SJSA1 (cell line): ENCODE data around the gene SMTN. TPM values are rescaled to one million over a fixed set of nuclear protein-coding genes. Genes with fewer than 3 reads are reported as not detected.
"Not testable (repeated sequence)": the region's sequence is repeated elsewhere in the genome, so short reads cannot be mapped to it uniquely, and the experiment has no call there.

Source experiments
- DNase-seq, 2 experiments: peaks; one replicate each; pipeline ENCODE4 v3.0.0-alpha.2; 2015 to 2020; ENCODE audit warnings: low spot score in 2 of 2, low read depth in 1 of 2
- H3K27ac ChIP-seq: fragments of 250-450 bp; sonication (Bioruptor Pico); 2 replicates; pipeline ENCODE4 v1.5.1; 2020; ENCODE audit warnings: mild to moderate bottlenecking, moderate library complexity
- H3K27me3 ChIP-seq: fragments of 250-450 bp; sonication (Bioruptor Pico); replicated peaks from 2 replicates; pipeline ENCODE4 v1.5.1; 2020; ENCODE audit warnings: mild to moderate bottlenecking, moderate library complexity
- H3K36me3 ChIP-seq: fragments of 250-450 bp; sonication (Bioruptor Pico); 2 replicates; pipeline ENCODE4 v1.5.1; 2020; ENCODE audit warnings: mild to moderate bottlenecking
- H3K4me1 ChIP-seq: fragments of 250-450 bp; sonication (Bioruptor Pico); replicated peaks from 2 replicates; pipeline ENCODE4 v1.6.1; 2021; ENCODE audit warnings: mild to moderate bottlenecking
- H3K4me3 ChIP-seq: fragments of 250-450 bp; sonication (Bioruptor Pico); 2 replicates; pipeline ENCODE4 v1.5.1; 2020; ENCODE audit warnings: mild to moderate bottlenecking
- H3K9me3 ChIP-seq: fragments of 250-450 bp; sonication (Bioruptor Pico); replicated peaks from 2 replicates; pipeline ENCODE4 v1.5.1; 2020; ENCODE audit warnings: mild to moderate bottlenecking
- total RNA-seq: library from RNA; depleted of rRNA; stranded (reverse); fragments of >200 nt; shearing (Covaris generic); gene quantifications from 2 replicates; pipeline ENCODE4 v1.2.3, GENCODE V29; 2014

SMTN gene
- total RNA-seq, 1 experiment from 2014 or later = 121 TPM

DNA sequence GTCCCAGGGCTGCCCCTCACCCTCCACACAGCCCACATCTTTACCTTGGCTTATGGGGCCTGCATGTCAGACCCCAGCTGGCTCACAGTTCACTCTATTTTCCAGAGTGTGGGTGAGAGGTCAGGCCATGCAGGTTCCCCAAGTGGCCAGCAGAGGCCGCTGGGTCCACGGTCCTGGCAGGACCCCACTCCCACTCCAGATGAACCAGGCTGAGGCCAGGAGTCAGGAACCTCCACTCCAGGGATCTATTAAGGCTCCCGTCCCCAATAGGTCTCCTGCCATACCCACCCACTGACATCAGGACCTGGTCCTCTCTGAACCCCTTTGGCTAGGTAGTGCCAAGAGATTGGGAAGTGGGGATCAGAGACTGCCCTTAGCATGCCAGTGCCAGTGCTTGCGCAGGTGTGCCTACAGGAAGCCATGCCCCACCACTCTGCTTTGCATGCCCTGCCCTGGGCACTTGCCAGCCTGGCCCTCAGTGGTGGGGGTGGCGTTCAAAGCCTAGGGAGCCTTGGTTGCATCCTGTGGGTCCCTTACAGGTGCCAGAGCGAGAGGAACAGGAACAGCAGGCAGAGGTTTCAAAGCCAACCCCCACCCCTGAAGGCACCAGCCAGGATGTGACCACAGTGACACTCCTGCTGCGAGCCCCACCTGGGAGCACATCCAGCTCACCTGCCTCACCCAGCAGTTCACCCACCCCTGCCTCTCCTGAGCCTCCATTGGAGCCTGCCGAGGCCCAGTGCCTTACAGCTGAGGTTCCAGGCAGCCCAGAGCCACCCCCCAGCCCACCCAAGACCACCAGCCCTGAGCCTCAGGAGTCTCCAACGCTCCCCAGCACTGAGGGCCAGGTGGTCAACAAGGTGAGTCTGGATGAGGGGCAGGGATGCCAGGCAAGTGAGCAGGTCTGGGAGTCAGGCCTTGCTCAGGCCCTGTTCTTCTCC, 8.3 kb downstream of the SMTN start:
- Histone ChIP-seq H3K36me3 (peaks cover 97% of the 10 kb centered on the region), H3K4me1 (peaks cover 1% of the 10 kb centered on the region), H3K27ac (no peak overlapping the region), H3K4me3 (no peak overlapping the region), H3K27me3 (no peaks in the 10 kb centered on the region), H3K9me3 (no peaks in the 10 kb centered on the region)
- peak in 1 of 2 experiments; percentile 50 for DNase-seq

- no peak for DNase-seq
- no peaks in the 10 kb centered on the region for H3K27me3 ChIP-seq
- no peaks in the 10 kb centered on the region for H3K4me1 ChIP-seq
- H3K4me3 ChIP-seq = no peak overlapping the region
- H3K9me3 ChIP-seq = no peaks in the 10 kb centered on the region
- H3K27ac ChIP-seq = no peak overlapping the region
- peaks cover 98% of the 10 kb centered on the region for H3K36me3 ChIP-seq
These were observed 9.3 kb downstream of the SMTN start for GRCh38 chr22:31090217-31091085.

DNA sequence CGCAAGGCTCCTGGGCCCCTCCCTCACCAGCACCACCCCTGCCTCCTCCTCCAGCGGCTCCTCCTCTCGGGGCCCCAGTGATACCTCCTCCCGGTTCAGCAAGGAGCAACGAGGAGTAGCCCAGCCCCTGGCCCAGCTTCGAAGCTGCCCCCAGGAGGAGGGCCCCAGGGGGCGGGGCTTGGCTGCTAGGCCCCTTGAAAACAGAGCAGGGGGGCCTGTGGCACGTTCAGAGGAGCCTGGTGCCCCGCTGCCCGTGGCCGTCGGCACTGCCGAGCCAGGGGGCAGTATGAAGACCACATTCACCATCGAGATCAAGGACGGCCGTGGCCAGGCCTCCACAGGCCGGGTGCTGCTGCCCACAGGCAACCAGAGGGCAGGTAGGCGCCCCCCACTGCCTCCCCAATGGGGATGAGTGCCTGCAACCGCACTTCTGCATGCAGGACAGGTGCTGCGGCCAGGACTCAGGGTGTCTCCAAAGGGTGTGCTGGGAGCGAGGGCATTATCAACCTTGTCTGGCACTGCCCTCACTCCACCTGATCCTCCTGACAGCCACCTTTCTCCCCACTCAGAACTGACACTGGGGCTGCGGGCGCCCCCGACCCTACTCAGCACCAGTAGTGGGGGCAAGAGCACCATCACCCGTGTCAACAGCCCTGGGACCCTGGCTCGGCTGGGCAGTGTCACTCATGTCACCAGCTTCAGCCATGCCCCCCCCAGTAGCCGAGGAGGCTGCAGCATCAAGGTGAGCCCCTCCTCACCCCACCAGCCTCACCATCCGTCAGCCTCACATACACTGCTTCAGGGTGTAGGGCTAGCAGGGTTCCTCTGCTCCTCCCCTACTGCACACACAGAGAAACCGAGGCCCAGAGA, 10.2 kb downstream of the SMTN start:
- H3K27me3 ChIP-seq = no peaks in the 10 kb centered on the region
- no peaks in the 10 kb centered on the region for H3K4me1 ChIP-seq
- H3K36me3 ChIP-seq = peaks cover 98% of the 10 kb centered on the region
- DNase-seq = peak in 1 of 2 experiments; percentile 42
- no peaks in the 10 kb centered on the region for H3K9me3 ChIP-seq
- no peak overlapping the region for H3K27ac ChIP-seq
- H3K4me3 ChIP-seq = no peak overlapping the region

DNA sequence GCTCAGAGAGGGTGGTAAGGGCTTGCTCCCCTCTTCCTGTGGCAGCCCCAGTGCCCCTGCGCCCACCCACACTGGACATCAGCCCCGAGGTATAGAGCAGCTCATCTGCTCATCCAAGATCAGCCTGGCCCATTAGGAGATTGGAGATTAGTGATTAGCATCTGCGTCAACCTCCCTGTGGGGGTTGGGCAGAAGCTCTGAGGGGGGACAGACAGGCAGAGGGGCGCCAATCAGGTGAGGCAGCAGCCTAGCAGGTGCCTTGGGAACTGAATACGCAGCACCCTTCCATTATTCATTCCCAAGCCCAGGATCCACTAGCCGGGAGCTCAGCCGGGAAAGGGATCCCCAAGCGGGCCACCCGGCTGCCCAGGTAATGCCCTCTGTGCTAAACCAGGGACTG, 11.0 kb downstream of the SMTN start:
- no peaks in the 10 kb centered on the region for H3K27me3 ChIP-seq
- no peaks in the 10 kb centered on the region for H3K9me3 ChIP-seq
- peaks cover 98% of the 10 kb centered on the region for H3K36me3 ChIP-seq
- peak in 1 of 2 experiments; percentile 39 for DNase-seq
- H3K4me1 ChIP-seq = no peaks in the 10 kb centered on the region
- H3K27ac ChIP-seq = no peak overlapping the region
- no peak overlapping the region for H3K4me3 ChIP-seq

- Histone ChIP-seq H3K27ac (no peak overlapping the region), H3K4me3 (no peak overlapping the region), H3K27me3 (no peaks in the 10 kb centered on the region), H3K36me3 (peaks cover 98% of the 10 kb centered on the region), H3K4me1 (no peaks in the 10 kb centered on the region), H3K9me3 (no peaks in the 10 kb centered on the region)
- DNase-seq = peak in 1 of 2 experiments; percentile 42
These were observed 12.2 kb downstream of the SMTN start for GRCh38 chr22:31093086-31093850.

- peaks cover 97% of the 10 kb centered on the region for H3K36me3 ChIP-seq
- no peaks in the 10 kb centered on the region for H3K9me3 ChIP-seq
These were observed 13.0 kb downstream of the SMTN start for GRCh38 chr22:31094021-31094551.

DNA sequence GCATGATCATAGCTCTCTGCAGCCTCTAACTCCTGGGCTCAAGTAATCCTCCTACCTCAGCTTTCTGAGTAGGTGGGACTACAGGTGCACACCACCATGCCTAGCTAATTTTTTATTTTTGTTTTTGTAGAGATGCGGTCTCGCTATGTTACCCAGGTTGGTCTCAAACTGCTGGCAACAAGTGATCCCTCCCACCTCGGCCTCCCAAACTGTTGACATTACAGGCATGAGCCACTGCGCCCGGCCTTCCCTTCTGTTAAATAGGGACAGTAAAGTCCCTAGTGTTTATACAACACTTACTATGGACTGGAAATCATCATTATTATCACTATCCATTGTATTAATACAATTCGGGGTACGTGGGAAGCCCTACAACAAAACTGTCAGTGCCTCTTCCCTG, 13.6 kb downstream of the SMTN start:
- no peak overlapping the region for H3K27ac ChIP-seq
- no peaks in the 10 kb centered on the region for H3K9me3 ChIP-seq
- H3K27me3 ChIP-seq = no peaks in the 10 kb centered on the region
- H3K36me3 ChIP-seq = peaks cover 97% of the 10 kb centered on the region
- H3K4me1 ChIP-seq = no peaks in the 10 kb centered on the region
- no peak for DNase-seq
- H3K4me3 ChIP-seq = no peak overlapping the region

More at GRCh38 chr22:31094021-31094551, 13.0 kb downstream of the SMTN start:
- H3K4me1 ChIP-seq = no peaks in the 10 kb centered on the region
- H3K4me3 ChIP-seq = no peak overlapping the region
- H3K27me3 ChIP-seq = no peaks in the 10 kb centered on the region
- peak in 1 of 2 experiments; percentile 39 for DNase-seq
- H3K27ac ChIP-seq = no peak overlapping the region

GRCh38 chr22:31095637-31096249, 14.6 kb downstream of the SMTN start:
- H3K4me3 ChIP-seq = no peak overlapping the region
- H3K27ac ChIP-seq = no peak overlapping the region
- H3K27me3 ChIP-seq = no peaks in the 10 kb centered on the region
- H3K4me1 ChIP-seq = no peaks in the 10 kb centered on the region
- DNase-seq = no peak
- no peaks in the 10 kb centered on the region for H3K9me3 ChIP-seq
- H3K36me3 ChIP-seq = peaks cover 97% of the 10 kb centered on the region

DNA sequence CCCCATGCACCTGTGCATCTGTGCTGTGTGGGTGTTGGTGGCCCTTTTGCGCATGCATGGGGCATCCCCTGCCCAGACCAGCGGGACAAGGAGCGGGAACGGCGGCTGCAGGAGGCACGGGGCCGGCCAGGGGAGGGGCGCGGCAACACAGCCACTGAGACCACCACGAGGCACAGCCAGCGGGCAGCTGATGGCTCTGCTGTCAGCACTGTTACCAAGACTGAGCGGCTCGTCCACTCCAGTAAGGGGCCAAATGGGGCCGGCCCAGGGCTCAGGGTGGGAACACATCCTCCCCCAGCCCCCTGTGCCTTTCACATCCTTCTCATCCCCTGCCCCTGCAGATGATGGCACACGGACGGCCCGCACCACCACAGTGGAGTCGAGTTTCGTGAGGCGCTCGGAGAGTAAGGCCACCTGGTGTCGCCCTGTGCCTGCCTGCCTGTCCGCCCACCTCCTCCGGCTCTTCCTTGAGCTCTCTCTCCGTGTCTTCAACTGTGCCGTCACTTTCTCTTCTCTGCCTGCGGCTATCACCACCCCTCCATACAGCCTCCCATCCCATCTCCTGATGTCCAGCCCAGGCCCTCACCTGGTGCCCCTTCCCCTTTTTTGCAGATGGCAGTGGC, 15.7 kb downstream of the SMTN start:
- Histone ChIP-seq H3K27me3 (no peaks in the 10 kb centered on the region), H3K36me3 (peaks cover 97% of the 10 kb centered on the region), H3K27ac (no peak overlapping the region), H3K9me3 (no peaks in the 10 kb centered on the region), H3K4me3 (no peak overlapping the region), H3K4me1 (peaks cover 9% of the 10 kb centered on the region)
- peak in 1 of 2 experiments; percentile 38 for DNase-seq

DNA sequence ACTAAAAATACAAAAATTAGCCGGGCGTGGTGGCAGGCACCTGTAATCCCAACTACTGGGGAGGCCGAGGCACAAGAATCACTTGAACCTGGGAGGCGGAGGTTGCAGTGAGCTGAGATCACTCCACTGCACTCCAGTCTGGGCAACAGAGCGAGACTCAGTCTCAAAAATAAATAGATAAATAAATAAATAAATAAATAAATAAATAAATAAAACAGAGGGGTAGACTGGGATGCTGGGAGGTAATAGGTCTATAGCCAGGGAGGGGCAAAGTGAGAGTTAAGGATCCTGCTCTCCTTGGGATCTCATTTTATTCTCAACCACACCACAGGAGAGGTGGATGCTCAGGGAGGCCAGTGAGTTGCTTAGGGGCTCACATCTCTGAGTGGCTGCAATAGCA, 16.4 kb downstream of the SMTN start:
- peaks cover 17% of the 10 kb centered on the region for H3K4me1 ChIP-seq
- not testable (repeated sequence) for H3K27me3 ChIP-seq

DNA sequence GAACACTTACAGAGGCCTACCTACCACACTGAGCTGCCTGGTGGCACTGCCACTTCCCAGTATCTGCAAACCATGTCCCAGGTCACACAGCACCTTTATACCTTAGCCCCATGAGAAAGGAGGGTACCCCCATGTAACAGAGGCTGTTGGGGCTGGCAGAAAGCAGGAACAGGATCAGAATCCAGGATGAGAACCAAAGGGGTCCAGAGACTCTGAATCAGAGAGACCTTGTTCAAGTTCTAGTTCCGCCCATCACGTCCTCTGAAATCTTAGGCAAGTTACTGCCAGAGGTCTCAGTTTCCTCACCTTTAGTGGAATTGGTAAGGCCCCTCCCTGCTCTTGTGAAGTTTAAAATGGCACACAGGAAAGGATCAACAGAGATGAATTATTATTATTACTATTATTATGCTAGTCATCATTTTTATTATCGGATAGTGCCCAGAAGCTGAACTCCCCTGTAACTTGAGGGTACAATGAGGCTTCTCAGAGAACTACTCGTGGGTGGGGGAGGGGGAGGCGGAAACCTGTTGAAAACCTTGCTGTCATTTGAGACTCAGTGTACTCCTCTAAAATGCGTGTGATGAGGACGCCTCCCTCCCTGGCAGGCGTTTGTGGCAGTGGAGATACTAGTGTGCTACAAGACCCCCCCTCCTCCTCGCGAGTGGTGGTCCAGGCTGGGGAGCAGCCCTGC, 17.0 kb downstream of the SMTN start:
- no peaks in the 10 kb centered on the region for H3K9me3 ChIP-seq
- no peak overlapping the region for H3K4me3 ChIP-seq
- peaks cover 23% of the 10 kb centered on the region for H3K4me1 ChIP-seq
- no peak for DNase-seq
- peaks cover 97% of the 10 kb centered on the region for H3K36me3 ChIP-seq
- H3K27me3 ChIP-seq = no peaks in the 10 kb centered on the region
- H3K27ac ChIP-seq = no peak overlapping the region

More for the DNA sequence above, 16.4 kb downstream of the SMTN start:
- H3K27ac ChIP-seq, H3K9me3 ChIP-seq, H3K4me3 ChIP-seq, DNase-seq: not testable (repeated sequence)
- peaks cover 97% of the 10 kb centered on the region for H3K36me3 ChIP-seq
